ENCODE measurements around the gene MARVELD1.
A peak's percentile ranks its signal among the peaks of the same experiment; 100 is the strongest.

MARVELD1 gene

DNA sequence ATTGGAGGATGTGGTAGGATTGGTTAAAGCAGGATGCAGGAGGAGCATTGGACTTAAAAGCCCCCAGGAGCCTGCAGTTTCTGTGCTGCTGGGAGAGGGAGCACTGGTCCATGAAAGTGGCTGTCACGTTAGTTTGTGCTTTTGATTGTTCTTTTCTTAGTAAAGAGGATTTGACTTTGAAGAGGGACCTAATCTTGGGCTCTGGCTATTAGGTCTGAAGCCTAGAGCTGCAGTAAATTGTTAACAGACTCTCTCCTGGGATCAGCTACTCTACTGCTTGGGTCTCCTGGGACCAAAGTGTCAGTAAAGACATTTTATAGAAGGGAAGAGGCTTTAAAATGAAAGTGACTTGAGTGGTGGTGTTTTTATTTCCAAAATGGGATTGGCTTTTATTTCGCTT, 27.1 kb downstream of the MARVELD1 start:
- no peak for DNase-seq (ENCODE audit: insufficient read length, low spot score)
- no peak for FAIRE-seq
- no peak for TF ChIP-seq POLR2A (IDR thresholded peaks at IDR 0.05; ENCODE audit: low read depth, low read length)

DNA sequence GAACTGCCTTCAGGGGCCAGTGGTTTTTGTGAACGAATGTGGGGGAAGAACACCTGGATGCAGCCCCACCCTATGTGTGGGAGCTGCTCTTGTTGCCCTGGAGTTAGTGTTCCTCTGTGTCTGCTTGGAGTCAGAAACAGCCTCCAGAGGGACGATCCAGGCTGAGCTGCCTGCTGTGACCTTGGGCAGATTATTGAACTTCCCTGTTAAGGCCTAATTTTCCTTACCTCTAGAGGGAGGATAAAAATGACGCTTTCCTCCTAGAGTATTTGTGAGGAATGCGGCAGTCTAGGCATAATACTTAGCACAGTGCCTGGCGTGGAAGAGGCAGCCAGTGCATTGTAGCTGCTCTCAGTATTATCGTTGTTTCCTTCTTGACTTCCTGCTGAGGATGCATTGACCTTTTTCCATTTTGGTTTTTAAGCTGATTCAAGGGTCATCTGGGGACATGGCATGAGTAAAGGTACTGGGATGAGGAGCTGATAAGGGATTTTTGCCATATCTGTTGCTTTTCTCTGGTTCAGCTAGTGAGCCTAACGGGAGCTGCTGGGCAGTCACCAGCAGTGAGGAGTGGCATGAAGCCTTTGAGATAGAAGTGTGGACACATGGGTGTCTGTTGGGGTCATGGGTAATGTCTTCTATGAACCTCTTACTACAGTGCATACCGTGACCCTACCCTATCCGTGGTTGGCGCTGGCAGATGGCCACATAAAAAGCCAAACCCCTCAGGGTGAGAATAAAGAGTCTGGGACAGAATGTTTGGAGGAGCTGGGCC, 29.8 kb downstream of the MARVELD1 start:
- no peak for FAIRE-seq
- TF ChIP-seq POLR2A (IDR thresholded peaks at IDR 0.05; ENCODE audit: low read depth, low read length) = no peak
- no peak for DNase-seq (ENCODE audit: insufficient read length, low spot score)

DNA sequence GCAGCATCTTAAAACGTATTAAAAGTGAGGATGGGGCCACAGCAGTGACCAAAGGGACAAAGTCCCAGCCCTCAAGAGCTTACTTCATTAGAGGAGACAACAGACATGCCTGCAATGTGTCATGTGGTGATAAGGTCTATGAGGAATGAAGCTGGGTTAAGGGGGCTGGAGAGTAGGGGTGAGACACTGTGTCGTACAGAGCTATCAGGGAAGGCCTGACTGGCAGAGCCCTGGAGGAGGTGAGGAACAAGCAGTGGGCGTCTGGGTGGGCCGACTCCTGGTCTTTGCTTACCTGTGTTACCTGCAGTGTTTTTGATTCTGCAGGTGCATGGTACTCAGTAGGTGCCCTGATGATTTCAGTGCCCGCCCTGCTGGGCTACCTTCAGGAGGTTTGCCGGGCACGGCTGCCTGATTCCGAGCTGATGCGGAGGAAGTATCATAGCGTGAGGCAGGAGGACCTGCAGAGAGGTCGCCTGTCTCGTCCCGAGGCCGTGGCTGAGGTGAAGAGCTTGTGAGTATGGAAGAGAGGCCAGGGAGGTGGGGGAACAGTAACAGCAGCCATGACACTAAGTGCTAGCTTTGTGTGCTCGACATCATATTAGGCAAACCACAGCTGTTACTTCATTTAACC, 31.0 kb downstream of the MARVELD1 start:
- no peak for TF ChIP-seq POLR2A (IDR thresholded peaks at IDR 0.05; ENCODE audit: low read depth, low read length)
- FAIRE-seq = no peak
- DNase-seq (ENCODE audit: insufficient read length, low spot score) = no peak

DNA sequence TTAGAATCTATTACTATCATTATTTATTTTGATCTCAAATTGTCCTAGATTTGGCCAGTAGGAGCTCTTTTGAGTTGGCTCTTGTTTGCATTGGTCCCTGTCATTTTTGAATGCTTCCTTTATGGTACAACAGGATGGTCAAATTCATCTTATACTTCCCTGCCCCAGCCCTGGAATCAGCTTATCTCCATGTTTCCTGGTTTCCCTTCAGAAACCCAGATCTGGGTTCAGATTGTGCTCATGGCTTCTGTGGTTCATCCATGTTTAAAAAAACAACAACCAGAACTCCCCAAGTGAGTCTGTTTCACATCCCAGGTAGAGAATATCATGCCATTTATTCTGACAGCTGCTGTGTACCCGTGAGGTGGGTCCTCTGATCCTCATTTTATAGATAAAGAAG, 34.0 kb downstream of the MARVELD1 start:
- FAIRE-seq (no peak), DNase-seq (ENCODE audit: insufficient read length, low spot score) (no peak)
- no peak for TF ChIP-seq POLR2A (IDR thresholded peaks at IDR 0.05; ENCODE audit: low read depth, low read length)

DNA sequence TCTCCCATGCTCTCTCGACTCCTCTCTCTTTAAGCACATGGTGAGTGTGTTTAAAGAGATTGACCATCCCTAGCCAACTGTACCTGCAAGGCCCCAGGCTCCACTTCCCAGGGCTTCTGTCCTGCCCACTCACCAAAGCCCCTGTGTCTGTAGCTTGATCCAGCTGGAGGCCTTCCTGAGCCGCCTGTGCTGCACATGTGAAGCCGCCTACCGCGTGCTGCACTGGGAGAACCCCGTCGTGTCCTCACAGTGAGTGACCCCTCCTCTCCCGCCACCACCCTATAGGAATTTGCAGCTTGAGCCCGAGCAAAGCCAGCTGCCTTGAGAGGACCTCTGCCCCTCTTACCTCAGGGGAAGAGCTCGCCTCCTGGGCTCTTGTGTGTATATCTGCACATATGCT, 34.6 kb downstream of the MARVELD1 start:
- no peak for DNase-seq (ENCODE audit: insufficient read length, low spot score)
- no peak for TF ChIP-seq POLR2A (IDR thresholded peaks at IDR 0.05; ENCODE audit: low read depth, low read length)
- FAIRE-seq = no peak

DNA sequence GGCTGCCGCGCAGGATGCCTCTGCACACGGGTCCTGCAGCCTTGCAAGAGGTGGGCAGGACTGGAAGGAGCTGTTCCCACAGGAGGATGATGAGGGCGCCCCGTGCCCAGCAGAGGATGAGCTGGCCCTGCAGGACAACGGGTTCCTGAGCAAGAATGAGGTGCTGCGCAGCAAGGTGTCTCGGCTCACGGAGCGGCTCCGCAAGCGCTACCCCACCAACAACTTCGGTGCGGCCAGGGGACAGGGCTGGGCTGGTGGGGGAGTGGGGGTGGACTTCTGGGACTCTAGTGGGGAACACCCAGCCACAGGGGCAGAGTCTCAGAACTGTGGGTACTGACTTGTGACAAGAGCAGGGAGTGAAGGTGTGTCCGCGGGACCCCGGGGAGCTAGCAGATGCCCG, 39.4 kb downstream of the MARVELD1 start:
- DNase-seq (ENCODE audit: insufficient read length, low spot score) (no peak), FAIRE-seq (no peak)
- TF ChIP-seq POLR2A (IDR thresholded peaks at IDR 0.05; ENCODE audit: low read depth, low read length) = no peak

DNA sequence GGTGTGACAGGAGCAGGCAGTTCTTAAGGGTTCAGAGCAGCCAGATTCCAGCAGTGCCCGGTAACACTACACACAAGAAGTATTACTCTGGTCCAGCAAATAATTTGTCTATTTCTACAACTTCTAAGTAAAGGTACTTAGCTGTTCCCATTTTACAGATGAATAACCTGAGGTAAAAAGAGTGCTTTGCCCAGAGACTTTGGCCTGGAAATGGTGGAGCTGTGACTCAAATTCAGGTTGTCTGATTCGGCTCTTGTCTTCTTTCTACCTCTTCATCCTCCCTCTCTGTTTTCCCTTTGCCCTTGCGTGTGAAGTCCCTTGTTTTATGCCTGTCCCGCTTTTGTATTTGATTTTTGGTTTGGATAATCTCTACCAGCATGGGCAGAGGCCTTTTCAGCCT, 41.2 kb downstream of the MARVELD1 start:
- FAIRE-seq (no peak), DNase-seq (ENCODE audit: insufficient read length, low spot score) (no peak)
- no peak for TF ChIP-seq POLR2A (IDR thresholded peaks at IDR 0.05; ENCODE audit: low read depth, low read length)

DNA sequence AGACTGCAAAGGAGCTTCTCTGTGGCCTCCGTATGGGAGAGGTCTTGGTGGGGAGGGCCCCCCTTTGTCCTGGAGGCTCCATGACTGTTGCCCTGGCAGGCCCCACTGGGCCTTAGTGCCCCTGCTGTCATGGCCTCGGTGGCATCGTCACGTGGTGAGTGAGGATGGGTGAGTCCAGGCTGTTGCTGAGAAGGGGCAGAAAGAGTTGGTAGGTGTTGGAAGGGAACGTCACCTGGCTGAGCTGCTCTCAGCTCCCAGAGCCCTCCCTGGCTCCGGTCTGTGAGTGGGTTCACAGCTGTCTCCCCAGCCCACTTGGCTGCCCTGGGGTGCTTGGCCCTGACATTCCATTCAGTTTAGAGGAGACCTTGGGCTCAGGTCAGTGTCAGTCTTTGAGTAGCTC, 42.2 kb downstream of the MARVELD1 start:
- DNase-seq (ENCODE audit: insufficient read length, low spot score) = no peak
- TF ChIP-seq POLR2A (IDR thresholded peaks at IDR 0.05; ENCODE audit: low read depth, low read length) = no peak
- FAIRE-seq = no peak

DNA sequence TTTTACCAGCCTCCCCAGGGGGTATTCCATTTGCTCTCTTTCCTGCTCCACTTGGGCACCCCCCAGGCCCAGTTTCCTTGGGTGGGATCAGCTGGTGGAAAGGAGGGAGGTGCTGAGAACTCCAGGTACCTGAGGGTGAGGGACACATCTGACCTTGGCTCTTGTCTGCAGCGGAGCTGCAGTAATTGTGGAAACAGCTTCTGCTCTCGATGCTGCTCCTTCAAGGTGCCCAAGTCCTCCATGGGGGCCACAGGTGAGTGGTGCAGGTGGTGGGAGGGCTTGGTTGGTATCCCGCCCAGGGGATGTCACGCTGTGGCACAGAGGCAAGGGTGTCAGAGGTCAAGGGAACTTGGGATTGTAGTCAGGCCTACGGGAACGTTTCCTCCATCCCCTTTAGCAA, 43.9 kb downstream of the MARVELD1 start:
- no peak for FAIRE-seq
- TF ChIP-seq POLR2A (IDR thresholded peaks at IDR 0.05; ENCODE audit: low read depth, low read length) = no peak
- DNase-seq (ENCODE audit: insufficient read length, low spot score) = no peak

DNA sequence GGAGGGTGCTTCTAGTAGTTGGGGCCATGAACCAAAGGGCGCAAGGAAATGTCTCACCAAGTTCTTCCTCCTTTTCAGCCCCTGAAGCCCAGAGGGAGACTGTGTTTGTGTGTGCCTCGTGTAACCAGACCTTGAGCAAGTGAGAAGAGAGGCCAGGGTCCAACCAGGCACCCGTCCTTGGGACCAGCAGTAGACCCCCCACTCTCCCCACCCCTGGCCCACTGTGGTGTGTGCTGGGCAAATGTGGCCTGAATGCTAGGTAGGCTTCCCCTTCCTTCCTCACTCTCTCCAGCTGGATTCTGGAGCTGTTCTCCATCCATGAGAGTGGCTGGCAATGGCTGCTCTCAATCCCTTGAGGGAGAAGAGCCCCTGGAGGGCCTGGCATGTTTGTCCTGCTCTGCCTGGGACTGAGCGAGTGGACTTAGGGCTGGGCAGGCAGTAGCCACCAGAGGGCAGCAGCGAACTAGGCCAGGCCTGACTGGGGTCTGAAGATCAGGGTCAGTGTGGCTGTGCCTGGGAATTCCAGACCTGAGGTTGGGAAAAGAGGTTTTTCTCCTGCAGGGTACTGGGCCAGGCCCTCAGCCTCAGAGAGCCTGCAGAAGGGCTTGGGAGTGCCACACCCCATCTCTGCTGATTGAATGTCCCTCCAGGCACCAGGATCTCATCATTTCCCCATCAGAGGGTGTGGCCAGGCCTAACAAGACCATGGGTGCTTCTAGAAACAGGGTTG, 45.8 kb downstream of the MARVELD1 start:
- no peak for TF ChIP-seq POLR2A (IDR thresholded peaks at IDR 0.05; ENCODE audit: low read depth, low read length)
- FAIRE-seq (peak; percentile 36), DNase-seq (ENCODE audit: insufficient read length, low spot score) (peak; percentile 95)

DNA sequence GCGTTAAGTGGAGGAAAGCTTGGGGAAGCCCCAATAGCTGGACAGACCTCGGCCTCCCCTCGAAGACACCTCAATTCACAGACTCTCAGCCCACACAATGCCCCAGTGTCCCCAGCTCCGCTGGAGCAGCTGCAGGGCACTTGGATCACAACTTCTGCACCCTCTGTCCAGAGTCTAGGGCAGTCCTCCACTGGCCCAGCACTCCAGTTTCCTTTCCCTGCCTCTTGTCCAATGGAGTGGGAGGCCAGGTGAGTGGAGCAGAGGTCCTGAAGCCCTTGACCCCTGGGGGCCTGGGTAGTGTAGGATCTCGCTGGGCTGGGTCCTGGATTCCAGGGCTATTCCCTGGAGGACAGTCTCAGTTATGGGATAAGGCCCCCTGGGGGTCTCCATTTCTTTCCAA, 46.4 kb downstream of the MARVELD1 start:
- no peak for FAIRE-seq
- TF ChIP-seq POLR2A (IDR thresholded peaks at IDR 0.05; ENCODE audit: low read depth, low read length) = no peak
- no peak for DNase-seq (ENCODE audit: insufficient read length, low spot score)

DNA sequence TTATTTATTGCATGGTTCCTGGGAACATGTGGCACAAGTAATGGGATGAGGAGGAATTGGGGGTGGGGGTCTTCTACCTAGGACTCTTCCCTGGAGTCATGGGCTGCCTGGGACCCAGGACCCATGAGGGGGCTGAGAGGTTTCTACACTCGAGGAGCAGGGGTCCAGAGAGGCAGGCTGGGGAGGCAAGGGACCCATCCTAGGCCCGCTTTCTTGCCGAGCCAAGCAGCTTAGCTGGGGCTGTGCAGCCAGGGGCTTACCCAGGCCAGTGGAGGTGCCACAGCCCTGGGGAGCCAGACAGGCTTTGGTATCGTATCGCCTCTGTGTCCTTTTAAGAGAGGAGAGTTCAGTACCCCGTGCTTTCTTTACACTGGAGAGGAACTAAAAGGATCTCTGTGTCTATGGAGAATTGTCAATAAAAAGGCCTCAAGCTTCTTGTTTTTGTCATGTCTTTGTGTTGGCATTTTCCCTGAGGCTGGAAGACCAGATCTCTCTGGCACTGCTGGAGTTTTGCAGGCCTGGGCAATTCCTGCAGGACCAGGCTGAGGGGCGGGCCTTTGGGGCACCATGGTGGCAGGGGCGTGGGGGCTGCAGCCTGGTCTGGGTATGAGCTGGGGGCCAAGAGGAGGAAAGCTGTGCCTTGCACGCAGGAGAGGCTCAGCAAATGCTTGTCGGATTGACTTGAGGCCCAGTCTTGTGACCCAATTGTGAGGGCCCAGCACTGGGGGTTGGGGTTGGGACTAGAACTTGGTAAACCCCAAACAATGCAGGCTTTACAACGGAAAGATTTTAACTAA, 47.1 kb downstream of the MARVELD1 start:
- DNase-seq (ENCODE audit: insufficient read length, low spot score) = no peak
- FAIRE-seq = no peak
- no peak for TF ChIP-seq POLR2A (IDR thresholded peaks at IDR 0.05; ENCODE audit: low read depth, low read length)

DNA sequence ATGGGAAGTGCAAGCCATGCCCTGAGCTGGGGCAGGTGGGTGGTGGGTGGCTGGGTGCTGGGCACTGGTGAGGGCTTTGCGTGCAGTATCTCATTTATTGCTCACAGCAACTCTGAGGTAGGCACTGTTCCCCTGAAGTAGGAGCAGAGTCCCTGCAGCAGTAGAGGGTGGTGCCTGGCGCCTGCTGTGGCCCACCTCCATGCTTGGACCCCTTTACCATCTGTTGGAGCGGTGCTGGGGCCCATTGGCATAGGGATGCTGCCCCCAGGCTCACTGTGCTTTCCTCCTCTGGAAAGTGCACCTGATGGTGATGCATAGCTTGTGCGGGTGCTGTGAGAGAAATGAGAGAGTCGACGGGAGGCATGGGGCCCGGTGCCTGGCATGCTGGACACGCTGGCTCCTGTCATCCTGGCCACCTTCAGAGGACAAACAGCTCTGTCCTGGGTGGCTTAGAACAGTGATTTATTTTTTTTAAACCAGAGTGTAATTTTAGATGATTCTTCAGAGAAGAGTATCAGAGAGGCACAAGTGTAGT, 47.9 kb downstream of the MARVELD1 start:
- DNase-seq (ENCODE audit: insufficient read length, low spot score) (no peak), FAIRE-seq (no peak)
- no peak for TF ChIP-seq POLR2A (IDR thresholded peaks at IDR 0.05; ENCODE audit: low read depth, low read length)

DNA sequence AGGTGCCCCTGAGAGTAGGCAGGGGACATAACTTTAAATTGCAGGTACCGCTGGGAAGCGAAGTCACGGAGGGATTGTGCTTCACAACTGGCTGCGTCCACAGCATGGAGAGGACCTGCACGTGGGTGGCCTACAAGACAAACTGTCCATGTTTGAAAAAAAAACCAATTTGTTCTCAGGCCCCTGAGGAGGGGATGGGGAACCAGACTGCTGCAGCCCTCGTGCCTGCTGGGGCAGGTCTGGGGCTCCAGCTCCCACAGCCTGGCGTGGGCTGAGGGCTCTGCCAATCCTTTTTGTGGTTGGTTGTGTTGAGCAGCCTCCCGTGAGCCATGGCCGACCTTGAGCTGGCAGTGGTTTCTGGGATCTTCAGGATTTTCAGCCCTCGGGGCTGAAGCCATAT, 48.5 kb downstream of the MARVELD1 start:
- TF ChIP-seq POLR2A (IDR thresholded peaks at IDR 0.05; ENCODE audit: low read depth, low read length) = no peak
- FAIRE-seq (no peak), DNase-seq (ENCODE audit: insufficient read length, low spot score) (no peak)
